Endothelial cell of umbilical vein (primary cell): ENCODE measurements around the gene CCDC93.

Source experiments
- EZH2 ChIP-seq: IDR thresholded peaks from 2 replicates; pipeline ENCODE4 v1.6.1; 2012; ENCODE audit warnings: borderline replicate concordance, low read depth, mild to moderate bottlenecking, moderate library complexity, low read length, inconsistent platforms; ENCODE audit not compliant: severe bottlenecking
- FOS ChIP-seq: IDR thresholded peaks from 2 replicates; pipeline ENCODE4 v1.6.1; 2011; ENCODE audit warnings: mild to moderate bottlenecking, low read length, moderate library complexity, borderline replicate concordance; ENCODE audit not compliant: insufficient read depth
- GATA2 ChIP-seq: IDR thresholded peaks from 2 replicates; pipeline ENCODE4 v1.7.0; 2011; ENCODE audit warnings: low read depth, mild to moderate bottlenecking, moderate library complexity, mixed read lengths, low read length; ENCODE audit not compliant: insufficient read length, insufficient read depth
- JUN ChIP-seq: IDR thresholded peaks from 2 replicates; pipeline ENCODE4 v1.6.1; 2011; ENCODE audit warnings: borderline replicate concordance, low read depth; ENCODE audit not compliant: insufficient read length, insufficient read depth
- MYC ChIP-seq: IDR thresholded peaks from one replicate; pipeline ENCODE4 v1.6.1; 2011; ENCODE audit warnings: mild to moderate bottlenecking, low read depth, low read length
- POLR2A ChIP-seq: IDR thresholded peaks from 2 replicates; pipeline ENCODE4 v1.6.1; 2012; ENCODE audit warnings: low read depth, mild to moderate bottlenecking, control low read depth, low read length
- POLR2AphosphoS5 ChIP-seq: IDR thresholded peaks from 2 replicates; pipeline ENCODE4 v1.6.1; 2012; ENCODE audit warnings: low read depth, mild to moderate bottlenecking, control low read depth, low read length, moderate library complexity; ENCODE audit not compliant: insufficient read depth
- TF ChIP-seq, protein P1 (sequence below), 2 donors: IDR thresholded peaks; 1 replicate in 1 of 2; 2 replicates in 1 of 2; pipeline ENCODE4 v1.5.1; 2011; ENCODE audit warnings: low read length in 2 of 2, mild to moderate bottlenecking in 2 of 2, moderate library complexity in 2 of 2, control low read depth in 1 of 2, inconsistent platforms in 1 of 2, low read depth in 1 of 2; ENCODE audit not compliant: insufficient read depth in 1 of 2; ENCODE audit errors: extremely low read depth in 1 of 2
- TF ChIP-seq, protein P2 (sequence below): IDR thresholded peaks from 2 replicates; pipeline ENCODE4 v1.6.1; 2011; ENCODE audit not compliant: insufficient read depth, insufficient read length

DNA sequence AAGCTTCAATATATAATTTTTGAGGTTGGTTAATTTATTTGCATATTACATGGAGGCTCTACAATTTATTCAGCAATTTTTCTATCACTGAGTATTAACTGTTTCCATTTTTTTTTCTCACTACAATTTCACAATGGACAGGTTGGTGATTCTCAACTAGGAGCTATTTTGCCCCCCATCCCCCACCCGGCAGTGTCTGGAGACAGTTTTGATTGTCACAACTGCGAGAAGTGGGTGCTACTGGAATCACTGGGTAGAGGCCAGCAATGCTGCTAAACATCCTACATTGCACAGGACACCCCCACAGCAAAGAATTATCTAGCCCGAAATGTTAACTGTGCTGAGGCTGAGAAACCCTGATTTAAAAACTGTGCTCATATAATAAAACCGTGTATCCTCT, 82.6 kb downstream of the CCDC93 start:
- TF ChIP-seq, protein P1, sequence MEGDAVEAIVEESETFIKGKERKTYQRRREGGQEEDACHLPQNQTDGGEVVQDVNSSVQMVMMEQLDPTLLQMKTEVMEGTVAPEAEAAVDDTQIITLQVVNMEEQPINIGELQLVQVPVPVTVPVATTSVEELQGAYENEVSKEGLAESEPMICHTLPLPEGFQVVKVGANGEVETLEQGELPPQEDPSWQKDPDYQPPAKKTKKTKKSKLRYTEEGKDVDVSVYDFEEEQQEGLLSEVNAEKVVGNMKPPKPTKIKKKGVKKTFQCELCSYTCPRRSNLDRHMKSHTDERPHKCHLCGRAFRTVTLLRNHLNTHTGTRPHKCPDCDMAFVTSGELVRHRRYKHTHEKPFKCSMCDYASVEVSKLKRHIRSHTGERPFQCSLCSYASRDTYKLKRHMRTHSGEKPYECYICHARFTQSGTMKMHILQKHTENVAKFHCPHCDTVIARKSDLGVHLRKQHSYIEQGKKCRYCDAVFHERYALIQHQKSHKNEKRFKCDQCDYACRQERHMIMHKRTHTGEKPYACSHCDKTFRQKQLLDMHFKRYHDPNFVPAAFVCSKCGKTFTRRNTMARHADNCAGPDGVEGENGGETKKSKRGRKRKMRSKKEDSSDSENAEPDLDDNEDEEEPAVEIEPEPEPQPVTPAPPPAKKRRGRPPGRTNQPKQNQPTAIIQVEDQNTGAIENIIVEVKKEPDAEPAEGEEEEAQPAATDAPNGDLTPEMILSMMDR (IDR thresholded peaks at IDR 0.05; ENCODE audit: extremely low read depth in 1 of 2, insufficient read depth in 1 of 2, low read depth in 1 of 2, low read length in 2 of 2) = no peak
- TF ChIP-seq EZH2 (no peak), JUN (no peak), POLR2A (no peak), FOS (no peak), POLR2AphosphoS5 (no peak), MYC (no peak), GATA2 (no peak)
- TF ChIP-seq, protein P2, sequence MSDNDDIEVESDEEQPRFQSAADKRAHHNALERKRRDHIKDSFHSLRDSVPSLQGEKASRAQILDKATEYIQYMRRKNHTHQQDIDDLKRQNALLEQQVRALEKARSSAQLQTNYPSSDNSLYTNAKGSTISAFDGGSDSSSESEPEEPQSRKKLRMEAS = no peak
